Astrocyte of the spinal cord (primary cell): Measurements from ENCODE around the gene NAGLU.

Source experiments
- DNase-seq: peaks from one replicate; pipeline ENCODE4 v3.0.0; 2011; ENCODE audit warnings: low read depth, low spot score
- H3K4me3 ChIP-seq: 2 replicates; pipeline ENCODE4 v1.5.1; 2011; ENCODE audit warnings: low read depth, mild to moderate bottlenecking, low read length, moderate library complexity
- in situ Hi-C: cut with HindIII; loops from 2 replicates; pipeline ENCODE4 v1.10.0; 2017; ENCODE audit warnings: low sequenced_read_pairs
- TF ChIP-seq, protein P1 (sequence below): IDR thresholded peaks from 2 replicates; pipeline ENCODE4 v1.5.1; 2012; ENCODE audit warnings: low read depth, mild to moderate bottlenecking, low read length, inconsistent platforms

Gene NAGLU

GRCh38 chr17:42525221-42525620, 10.8 kb upstream of the NAGLU start:
- TF ChIP-seq, protein P1, sequence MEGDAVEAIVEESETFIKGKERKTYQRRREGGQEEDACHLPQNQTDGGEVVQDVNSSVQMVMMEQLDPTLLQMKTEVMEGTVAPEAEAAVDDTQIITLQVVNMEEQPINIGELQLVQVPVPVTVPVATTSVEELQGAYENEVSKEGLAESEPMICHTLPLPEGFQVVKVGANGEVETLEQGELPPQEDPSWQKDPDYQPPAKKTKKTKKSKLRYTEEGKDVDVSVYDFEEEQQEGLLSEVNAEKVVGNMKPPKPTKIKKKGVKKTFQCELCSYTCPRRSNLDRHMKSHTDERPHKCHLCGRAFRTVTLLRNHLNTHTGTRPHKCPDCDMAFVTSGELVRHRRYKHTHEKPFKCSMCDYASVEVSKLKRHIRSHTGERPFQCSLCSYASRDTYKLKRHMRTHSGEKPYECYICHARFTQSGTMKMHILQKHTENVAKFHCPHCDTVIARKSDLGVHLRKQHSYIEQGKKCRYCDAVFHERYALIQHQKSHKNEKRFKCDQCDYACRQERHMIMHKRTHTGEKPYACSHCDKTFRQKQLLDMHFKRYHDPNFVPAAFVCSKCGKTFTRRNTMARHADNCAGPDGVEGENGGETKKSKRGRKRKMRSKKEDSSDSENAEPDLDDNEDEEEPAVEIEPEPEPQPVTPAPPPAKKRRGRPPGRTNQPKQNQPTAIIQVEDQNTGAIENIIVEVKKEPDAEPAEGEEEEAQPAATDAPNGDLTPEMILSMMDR, result no peak
- DNase-seq, result peak; percentile 32
- no peak overlapping the region for H3K4me3 ChIP-seq
- in situ Hi-C loops, result no loop called here

GRCh38 chr17:42526031-42526444, 10.0 kb upstream of the NAGLU start:
- TF ChIP-seq, protein P1, result no peak
- peak; percentile 34 for DNase-seq
- in situ Hi-C loops, result no loop called here
- no peak overlapping the region for H3K4me3 ChIP-seq

DNA sequence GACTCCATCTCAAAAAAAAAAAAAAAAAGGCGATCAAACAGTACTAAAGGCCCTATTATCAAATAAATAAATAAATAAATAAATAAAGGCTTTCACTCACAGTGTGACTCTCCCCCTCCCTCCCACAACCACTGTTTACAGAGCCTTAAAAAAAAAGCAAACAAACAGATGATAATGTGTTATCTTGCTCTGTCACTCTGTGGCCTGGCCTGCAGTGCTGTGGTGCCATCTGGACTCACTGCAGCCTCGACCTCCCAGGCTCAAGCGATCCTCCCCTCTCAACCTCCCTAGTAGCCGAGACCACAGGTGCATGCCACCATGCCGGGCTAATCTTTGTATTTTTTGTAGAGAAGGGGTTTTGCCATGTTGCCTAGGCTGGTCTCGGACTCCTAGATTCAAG, 8.1 kb upstream of the NAGLU start:
- no peak overlapping the region for H3K4me3 ChIP-seq
- in situ Hi-C loops, result no loop called here
- TF ChIP-seq, protein P1, result no peak
- DNase-seq, result no peak

GRCh38 chr17:42529061-42529460, 7.0 kb upstream of the NAGLU start:
- TF ChIP-seq, protein P1, result no peak
- in situ Hi-C loops, result no loop called here
- DNase-seq, result no peak
- H3K4me3 ChIP-seq, result no peak overlapping the region

- in situ Hi-C loops, result no loop called here
- TF ChIP-seq, protein P1, result no peak
- no peak overlapping the region for H3K4me3 ChIP-seq
- DNase-seq, result no peak
Measured at GRCh38 chr17:42530952-42531454, 5.0 kb upstream of the NAGLU start.

DNA sequence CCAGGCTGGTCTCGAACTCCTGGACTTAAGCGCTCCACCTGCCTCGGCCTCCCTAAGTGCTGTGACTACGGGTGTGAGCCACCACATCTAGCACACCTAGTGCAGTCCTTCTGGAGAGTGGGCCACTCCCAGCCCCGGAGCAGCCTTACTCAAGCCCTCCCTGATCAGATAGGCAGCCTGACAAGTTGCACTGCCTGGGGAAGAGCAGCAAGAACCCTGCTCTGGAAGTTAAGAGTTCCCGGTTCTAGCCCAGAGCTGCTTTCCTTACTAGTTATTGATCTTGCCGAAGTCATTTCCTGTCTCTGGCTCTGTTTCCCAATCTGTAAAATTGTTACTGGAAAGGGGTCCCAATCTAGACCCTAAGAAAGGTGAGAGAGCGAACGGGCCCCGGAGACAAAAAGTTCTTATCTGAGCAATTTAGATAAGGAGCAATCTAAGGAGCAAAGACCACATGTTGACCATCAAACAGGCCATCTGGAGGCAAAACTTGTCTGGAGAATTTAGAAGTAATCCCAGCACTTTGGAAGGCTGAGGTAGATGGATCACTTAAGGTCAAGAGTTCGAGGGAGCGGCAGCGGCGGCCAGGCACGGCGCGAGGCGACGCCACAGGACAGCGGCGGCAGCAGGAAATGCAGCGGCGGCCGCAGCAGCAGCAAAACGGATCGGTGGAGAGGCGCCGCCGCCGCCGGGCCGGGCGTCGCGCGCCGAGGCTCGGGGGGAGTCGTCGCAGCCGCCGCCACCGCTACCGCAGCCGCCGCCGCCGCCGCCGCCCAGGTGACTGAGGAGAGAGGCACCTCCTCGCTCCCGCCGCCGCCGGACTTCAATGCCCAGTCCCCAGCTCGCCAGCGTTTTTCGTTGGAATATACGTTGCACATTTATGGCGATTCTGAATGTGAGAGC, 4.3 kb upstream of the NAGLU start:
- TF ChIP-seq, protein P1, result peak; percentile 32
- H3K4me3 ChIP-seq, result peak overlapping the region; percentile 37
- DNase-seq, result no peak
- in situ Hi-C loops, result no loop called here
